Lung (tissue), 12 donors: ENCODE results near the gene BCAS3. TPM values are rescaled to one million over a fixed set of nuclear protein-coding genes. Genes with fewer than 3 reads are reported as not detected.

Experiments
- ATAC-seq: fragments of 200-7000 bp; cut with Tn5 transposase; one replicate; pipeline ENCODE4 v1.9.1; 2020; ENCODE audit warnings: moderate number of reproducible peaks; ENCODE audit not compliant: insufficient read depth, low FRiP score
- DNase-seq, 3 donors: peaks; one replicate each; pipeline ENCODE4 v3.0.0-alpha.2; 2013 to 2017
- H3K27ac ChIP-seq, 2 donors: one replicate each; pipeline ENCODE4 v1.5.1; 2013; ENCODE audit warnings: mild to moderate bottlenecking in 2 of 2, moderate library complexity in 2 of 2, control low read depth in 1 of 2, inconsistent platforms in 1 of 2, low read depth in 1 of 2, low read length in 1 of 2
- H3K27me3 ChIP-seq, 3 donors: one replicate each; pipeline ENCODE4 v1.5.1; 2013; ENCODE audit warnings: low read length in 2 of 3; ENCODE audit not compliant: control insufficient read depth in 3 of 3, insufficient read depth in 3 of 3
- H3K36me3 ChIP-seq, 4 donors: one replicate each; pipeline ENCODE4 v1.5.1; 2013; ENCODE audit warnings: low read length in 4 of 4, mild to moderate bottlenecking in 1 of 4, moderate library complexity in 1 of 4; ENCODE audit not compliant: control insufficient read depth in 4 of 4, insufficient read depth in 4 of 4
- H3K4me1 ChIP-seq, 5 donors: one replicate each; pipeline ENCODE4 v1.5.1; 2013; ENCODE audit warnings: low read length in 5 of 5, mild to moderate bottlenecking in 2 of 5, moderate library complexity in 1 of 5; ENCODE audit not compliant: control insufficient read depth in 5 of 5, insufficient read depth in 5 of 5
- H3K4me3 ChIP-seq: one replicate; pipeline ENCODE4 v1.5.1; 2013; ENCODE audit warnings: mild to moderate bottlenecking, control low read depth, moderate library complexity
- H3K9ac ChIP-seq, 2 donors: one replicate each; pipeline ENCODE4 v1.5.1; 2013; ENCODE audit warnings: low read length in 2 of 2, control low read depth in 1 of 2; ENCODE audit not compliant: insufficient read depth in 1 of 2
- H3K9me3 ChIP-seq, 4 donors: one replicate each; pipeline ENCODE4 v1.5.1; 2013; ENCODE audit warnings: low read length in 3 of 4, mild to moderate bottlenecking in 1 of 4, moderate library complexity in 1 of 4; ENCODE audit not compliant: control insufficient read depth in 4 of 4, insufficient read depth in 3 of 4
- WGBS, 2 donors: extraction: QIAGEN DNeasy Blood & Tissue Kit; methylation state at CpG; one replicate each; pipeline ENCODE4 v1.1.7; 2013; 5-methylcytosine and 5-hydroxymethylcytosine counted together
- polyA plus RNA-seq, 2 donors: library from polyadenylated mRNA; stranded (reverse); fragments of 200-250 nt; gene quantifications; one replicate each; pipeline ENCODE4 v1.2.1, GENCODE V29; 2013
- total RNA-seq, 2 donors: library from RNA; depleted of rRNA in 1 of 2; stranded (reverse); fragments of >200 nt in 1 of 2; gene quantifications; one replicate each; pipeline ENCODE4 v1.2.1, GENCODE V29; 2014 to 2021
- TF ChIP-seq, protein P1 (sequence below): IDR thresholded peaks from 2 replicates; pipeline ENCODE4 v1.5.1; 2012; ENCODE audit warnings: mild to moderate bottlenecking; ENCODE audit errors: control extremely low read depth, extremely low read depth
- donor health status: control.
- donor health status: control.
- donor health status: Bipolar disorder and iron deficiency.
- donor health status: healthy.
- donor health status: DM: yes; HTN: yes; CAD: no.

Gene BCAS3
- total and polyA plus RNA-seq, 4 donors: 4.0 to 101 (median 20.3) TPM

DNA sequence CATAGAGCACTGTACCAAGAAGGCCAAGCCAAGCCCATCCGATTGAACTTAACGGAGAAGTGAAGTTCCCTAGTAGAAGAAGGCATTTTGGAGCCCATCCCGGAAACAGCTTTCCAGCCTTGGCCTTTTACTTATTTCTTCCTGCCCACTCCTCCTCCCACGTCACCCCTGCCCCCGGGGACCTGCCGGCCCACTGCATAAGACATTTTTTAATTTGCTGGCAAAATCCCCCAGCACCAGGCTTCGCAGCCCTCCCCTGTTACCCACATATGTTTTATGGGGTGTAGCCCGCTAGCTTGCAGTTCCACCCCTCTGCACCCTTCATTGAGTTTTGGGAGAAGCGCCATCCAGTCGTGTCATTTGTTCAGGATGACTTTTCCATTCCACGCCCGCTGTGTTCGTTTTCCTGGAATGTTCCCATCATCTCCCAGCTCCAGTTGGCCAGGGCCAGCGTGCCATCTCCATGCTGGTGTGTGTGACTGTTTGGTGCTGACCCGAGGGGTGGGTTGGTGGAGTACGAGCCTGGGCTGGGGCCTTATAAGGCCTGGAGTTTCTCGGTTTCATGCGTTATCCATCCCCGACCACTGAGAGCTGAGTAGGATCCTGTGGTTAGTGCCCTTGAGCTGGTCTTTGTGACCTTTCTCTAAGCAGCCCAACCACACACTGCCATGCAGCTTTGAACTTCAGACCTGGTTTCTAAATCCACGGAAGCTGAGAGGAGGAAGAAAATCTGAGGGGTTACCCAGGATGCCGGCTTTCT, 702.0 kb downstream of the BCAS3 start:
- Histone ChIP-seq H3K27ac (peak overlapping the region in 1 of 2 donors; percentile 8), H3K36me3 (no peaks in the 10 kb centered on the region), H3K27me3 (no peaks in the 10 kb centered on the region), H3K4me1 (peaks cover 0 to 43% (median 8%) of the 10 kb centered on the region in 5 donors), H3K4me3 (no peak overlapping the region), H3K9ac (no peak overlapping the region), H3K9me3 (no peaks in the 10 kb centered on the region)
- DNase-seq: no peak
- ATAC-seq: no peak
- TF ChIP-seq, protein P1, sequence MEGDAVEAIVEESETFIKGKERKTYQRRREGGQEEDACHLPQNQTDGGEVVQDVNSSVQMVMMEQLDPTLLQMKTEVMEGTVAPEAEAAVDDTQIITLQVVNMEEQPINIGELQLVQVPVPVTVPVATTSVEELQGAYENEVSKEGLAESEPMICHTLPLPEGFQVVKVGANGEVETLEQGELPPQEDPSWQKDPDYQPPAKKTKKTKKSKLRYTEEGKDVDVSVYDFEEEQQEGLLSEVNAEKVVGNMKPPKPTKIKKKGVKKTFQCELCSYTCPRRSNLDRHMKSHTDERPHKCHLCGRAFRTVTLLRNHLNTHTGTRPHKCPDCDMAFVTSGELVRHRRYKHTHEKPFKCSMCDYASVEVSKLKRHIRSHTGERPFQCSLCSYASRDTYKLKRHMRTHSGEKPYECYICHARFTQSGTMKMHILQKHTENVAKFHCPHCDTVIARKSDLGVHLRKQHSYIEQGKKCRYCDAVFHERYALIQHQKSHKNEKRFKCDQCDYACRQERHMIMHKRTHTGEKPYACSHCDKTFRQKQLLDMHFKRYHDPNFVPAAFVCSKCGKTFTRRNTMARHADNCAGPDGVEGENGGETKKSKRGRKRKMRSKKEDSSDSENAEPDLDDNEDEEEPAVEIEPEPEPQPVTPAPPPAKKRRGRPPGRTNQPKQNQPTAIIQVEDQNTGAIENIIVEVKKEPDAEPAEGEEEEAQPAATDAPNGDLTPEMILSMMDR: no peak
- WGBS, 2 donors: 88 to 93% methylated on average over 21 of the region's 21 CpGs

DNA sequence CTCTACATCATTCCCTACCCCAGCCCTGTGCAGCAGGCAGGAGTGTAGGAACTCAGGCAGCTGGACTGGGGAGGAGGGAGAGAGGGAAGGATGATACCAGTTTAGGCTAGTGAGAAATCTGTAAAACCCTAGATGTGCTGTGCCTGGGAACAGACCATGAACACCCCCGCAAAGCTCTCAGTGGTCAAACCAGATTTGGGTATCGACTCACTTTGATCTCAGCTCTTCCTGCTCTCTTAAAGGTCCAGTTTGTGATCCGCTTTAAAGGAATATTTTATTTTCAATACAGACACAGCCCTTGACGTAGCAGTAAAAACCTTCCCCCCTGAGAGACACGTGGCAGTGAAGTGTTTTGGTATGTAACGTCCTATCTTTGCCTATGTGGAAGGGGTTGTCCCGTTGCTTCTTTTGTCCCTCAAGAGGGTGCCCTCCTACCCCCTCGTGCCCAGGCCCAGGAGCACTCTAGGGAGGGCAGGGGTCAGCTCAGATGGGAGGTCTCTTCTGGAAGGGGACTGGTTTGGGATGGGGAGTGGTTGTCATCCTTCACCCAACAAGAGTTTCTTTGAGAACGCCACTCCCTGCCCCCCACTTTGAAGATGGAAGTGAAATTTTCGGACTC, 702.7 kb downstream of the BCAS3 start:
- Histone ChIP-seq H3K27ac (peak overlapping the region in 1 of 2 donors; percentile 8), H3K4me3 (no peak overlapping the region), H3K4me1 (peaks cover 0 to 44% (median 11%) of the 10 kb centered on the region in 5 donors), H3K27me3 (no peaks in the 10 kb centered on the region), H3K36me3 (no peaks in the 10 kb centered on the region), H3K9ac (no peak overlapping the region), H3K9me3 (no peaks in the 10 kb centered on the region)
- DNase-seq (no peak), ATAC-seq (no peak)
- WGBS, 2 donors: 82 to 89% methylated on average over 10 of the region's 10 CpGs
- TF ChIP-seq, protein P1: no peak

- Histone ChIP-seq H3K9me3 (no peaks in the 10 kb centered on the region), H3K36me3 (no peaks in the 10 kb centered on the region), H3K27ac (no peak overlapping the region), H3K4me3 (no peak overlapping the region), H3K27me3 (no peaks in the 10 kb centered on the region), H3K4me1 (peaks cover 0 to 50% (median 10%) of the 10 kb centered on the region in 5 donors), H3K9ac (no peak overlapping the region)
- ATAC-seq (no peak), DNase-seq (peak; percentile 44 to 67 (median 65))
- TF ChIP-seq, protein P1: no peak
- 85 to 88% methylated on average over 18 of the region's 18 CpGs for WGBS, 2 donors
These were observed 703.3 kb downstream of the BCAS3 start for GRCh38 chr17:61380836-61381525.
